HUDEP-2 (cell line): ENCODE data around the gene ENOSF1.
A peak's percentile ranks its signal among the peaks of the same experiment; 100 is the strongest.

ENCODE experiments used
- DNase-seq, 76 experiments: peaks; one replicate each; lab custom pipeline; 2025; ENCODE audit not compliant: unreplicated experiment in 76 of 76; lab: John Stamatoyannopoulos, UW

ENOSF1 gene

GRCh38 chr18:644395-645004, 67.9 kb downstream of the ENOSF1 start:
- DNase-seq = no peak

- DNase-seq = no peak
Observed at GRCh38 chr18:641224-641623, 71.2 kb downstream of the ENOSF1 start.

- no peak for DNase-seq
Observed at GRCh38 chr18:635171-635570, 77.3 kb downstream of the ENOSF1 start.

GRCh38 chr18:634551-635045, 77.8 kb downstream of the ENOSF1 start:
- DNase-seq = no peak

- no peak for DNase-seq
Observed at GRCh38 chr18:631560-631959, 80.9 kb downstream of the ENOSF1 start.

GRCh38 chr18:629269-630150, 82.9 kb downstream of the ENOSF1 start:
- peak in 4 of 76 experiments; percentile 0 to 34 (median 10) for DNase-seq

- no peak for DNase-seq
Observed at GRCh38 chr18:627231-627630, 85.2 kb downstream of the ENOSF1 start.

- peak in 55 of 76 experiments; percentile 0 to 77 (median 31) for DNase-seq
Observed at GRCh38 chr18:623761-624620, 88.4 kb downstream of the ENOSF1 start.

GRCh38 chr18:622289-622688, 90.1 kb downstream of the ENOSF1 start:
- DNase-seq = no peak

GRCh38 chr18:621291-622043, 91.0 kb downstream of the ENOSF1 start:
- no peak for DNase-seq
